H7 (cell line): ENCODE results near the gene PPP1R12B. TPM values are rescaled to one million over a fixed set of nuclear protein-coding genes. Genes with fewer than 3 reads are reported as not detected.
"Not testable (repeated sequence)": the region's sequence is repeated elsewhere in the genome, so short reads cannot be mapped to it uniquely, and the experiment has no call there.

Experiments
- DNase-seq: peaks from one replicate; pipeline ENCODE4 v3.0.0; 2012
- H3K27me3 ChIP-seq: 2 replicates; pipeline ENCODE4 v1.6.0; 2011; ENCODE audit warnings: mild to moderate bottlenecking, low read length; ENCODE audit not compliant: control insufficient read depth, insufficient read depth
- H3K36me3 ChIP-seq: replicated peaks from 2 replicates; pipeline ENCODE4 v1.5.1; 2011; ENCODE audit warnings: low read length; ENCODE audit not compliant: control insufficient read depth, insufficient read depth
- H3K4me3 ChIP-seq: 2 replicates; pipeline ENCODE4 v1.5.1; 2011; ENCODE audit warnings: low read depth, mild to moderate bottlenecking, control low read depth, low read length, moderate library complexity; ENCODE audit not compliant: insufficient read depth
- total RNA-seq: library from RNA; depleted of rRNA; stranded (reverse); fragments of >200 nt; shearing (Covaris generic); gene quantifications from 2 replicates; pipeline ENCODE4 v1.2.3, GENCODE V29; 2014

Gene PPP1R12B
- total RNA-seq, 1 experiment from 2014 or later: 4.5 TPM

DNA sequence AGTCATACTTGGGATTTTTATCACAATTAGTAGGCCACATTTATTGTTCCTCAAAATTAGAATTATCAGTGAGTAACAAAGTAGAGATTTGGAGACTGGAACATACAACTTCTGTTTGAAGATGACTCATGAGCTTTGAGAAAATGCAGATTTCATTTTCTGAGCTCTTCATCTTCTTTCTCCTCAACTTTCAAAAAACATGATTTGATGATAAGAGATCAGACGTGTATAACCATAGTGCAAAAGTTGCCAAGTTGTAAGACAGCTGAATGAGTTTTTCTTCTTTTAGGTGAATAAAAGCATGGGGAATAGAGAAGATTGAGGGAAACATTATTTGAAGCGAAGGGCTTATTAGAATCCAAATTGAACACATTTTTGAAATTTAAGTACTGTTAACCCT is 58.4 kb downstream of the PPP1R12B start:
- H3K36me3 ChIP-seq, H3K27me3 ChIP-seq, H3K4me3 ChIP-seq, DNase-seq: not testable (repeated sequence)

DNA sequence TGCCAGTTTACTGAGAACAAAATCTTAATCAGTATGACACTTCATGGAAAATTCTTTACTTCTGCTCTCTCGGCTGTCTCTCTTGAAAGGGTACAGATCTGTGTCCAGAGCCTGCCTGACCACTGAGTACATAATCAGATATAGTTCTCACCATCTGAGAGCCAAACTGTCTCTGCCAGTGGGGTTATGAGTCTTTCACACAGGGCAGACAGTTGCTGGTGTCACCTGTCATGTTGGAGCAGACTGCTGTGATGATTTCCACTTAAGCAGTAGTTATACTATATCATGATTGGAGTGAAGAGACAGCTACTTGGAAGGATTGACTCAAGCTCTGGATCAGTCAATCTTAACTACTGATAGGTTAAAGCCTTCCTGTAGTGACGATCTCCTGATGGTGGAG is 58.9 kb downstream of the PPP1R12B start:
- not testable (repeated sequence) for H3K27me3 ChIP-seq, H3K36me3 ChIP-seq, H3K4me3 ChIP-seq, DNase-seq

DNA sequence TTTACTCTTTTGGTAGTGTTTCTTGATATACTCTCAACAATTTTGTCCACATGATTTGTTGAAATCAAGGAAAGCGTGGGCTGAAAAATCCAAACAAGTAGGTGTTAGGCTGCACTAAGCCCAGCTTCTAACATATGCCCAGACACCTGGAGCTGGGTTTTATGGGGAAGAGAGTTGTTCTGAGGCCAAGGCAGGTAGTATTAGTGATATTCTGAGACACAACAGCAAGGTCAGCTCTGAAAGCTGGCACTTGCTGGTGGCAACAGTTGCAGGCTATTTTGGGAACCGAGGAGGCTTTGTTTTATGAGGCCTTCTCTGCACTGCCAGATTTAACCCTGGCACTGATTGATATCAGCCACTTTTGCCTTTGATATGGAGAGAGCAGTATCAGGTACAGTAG is 61.8 kb downstream of the PPP1R12B start:
- not testable (repeated sequence) for H3K27me3 ChIP-seq, H3K4me3 ChIP-seq, H3K36me3 ChIP-seq, DNase-seq

DNA sequence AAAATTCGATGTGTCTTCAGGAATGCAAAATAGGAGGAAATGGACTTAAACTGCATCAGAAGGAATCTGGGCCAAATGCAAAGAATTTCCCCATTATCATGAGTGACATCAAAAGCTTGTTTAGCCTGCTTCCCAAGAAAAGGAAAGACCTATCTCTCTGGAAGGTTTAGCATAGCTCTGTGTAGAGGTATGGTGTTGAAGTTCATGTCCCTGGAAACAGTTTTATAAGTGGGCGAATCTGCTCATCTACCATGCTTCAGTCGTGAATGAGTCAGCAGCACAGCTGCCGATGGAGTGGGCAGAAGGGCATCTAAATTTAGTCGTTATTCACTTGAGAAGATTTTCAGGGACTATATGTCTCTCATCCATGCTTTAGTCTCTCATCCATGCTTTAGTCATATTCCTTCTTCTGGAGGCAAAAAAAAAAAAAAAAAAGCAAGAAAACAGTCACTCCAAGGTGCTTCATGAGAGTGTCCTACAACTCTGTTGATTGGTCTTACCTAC is 62.4 kb downstream of the PPP1R12B start:
- not testable (repeated sequence) for DNase-seq, H3K4me3 ChIP-seq, H3K27me3 ChIP-seq, H3K36me3 ChIP-seq

DNA sequence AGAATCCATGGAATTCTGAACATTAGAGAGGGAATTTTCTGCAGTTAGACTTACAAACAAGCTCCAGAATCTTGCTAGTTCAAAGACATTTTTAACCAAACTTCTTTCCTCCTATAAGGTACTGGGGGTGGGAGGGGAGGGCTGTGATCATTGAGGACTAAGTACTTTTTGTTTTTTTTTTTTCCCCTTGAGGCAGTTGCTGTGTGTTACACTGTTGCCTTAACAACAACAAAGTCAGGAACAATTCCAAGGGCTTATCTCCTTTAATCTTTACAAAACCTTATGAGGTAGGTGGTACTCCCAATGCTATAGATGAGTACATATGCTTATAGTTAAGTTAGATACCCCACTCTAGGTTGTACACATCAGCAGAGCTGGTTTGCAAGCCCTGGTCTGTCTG is 62.9 kb downstream of the PPP1R12B start:
- no peak for DNase-seq
- H3K36me3 ChIP-seq: no peaks in the 10 kb centered on the region
- H3K4me3 ChIP-seq: no peak overlapping the region
- H3K27me3 ChIP-seq: no peaks in the 10 kb centered on the region

DNA sequence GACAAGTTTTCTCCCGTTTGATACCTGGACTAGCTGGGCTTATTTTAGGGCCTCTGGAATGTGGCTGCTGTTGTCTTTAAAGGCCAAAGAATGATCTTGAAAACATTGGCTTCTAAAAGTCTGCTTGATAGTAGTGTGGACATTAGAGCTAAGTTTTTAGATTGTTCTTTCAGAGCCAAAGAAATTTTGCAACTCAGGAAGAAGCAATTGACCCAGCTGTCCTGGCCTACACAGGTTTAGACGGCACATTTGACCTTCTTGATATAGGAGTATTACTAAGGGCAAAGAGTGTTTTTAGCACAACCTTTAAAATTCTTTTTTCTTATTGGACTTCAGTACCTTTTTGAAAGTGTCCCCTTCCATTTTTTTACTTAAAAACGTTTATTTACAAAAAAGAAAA is 63.9 kb downstream of the PPP1R12B start:
- not testable (repeated sequence) for DNase-seq, H3K27me3 ChIP-seq, H3K36me3 ChIP-seq, H3K4me3 ChIP-seq

DNA sequence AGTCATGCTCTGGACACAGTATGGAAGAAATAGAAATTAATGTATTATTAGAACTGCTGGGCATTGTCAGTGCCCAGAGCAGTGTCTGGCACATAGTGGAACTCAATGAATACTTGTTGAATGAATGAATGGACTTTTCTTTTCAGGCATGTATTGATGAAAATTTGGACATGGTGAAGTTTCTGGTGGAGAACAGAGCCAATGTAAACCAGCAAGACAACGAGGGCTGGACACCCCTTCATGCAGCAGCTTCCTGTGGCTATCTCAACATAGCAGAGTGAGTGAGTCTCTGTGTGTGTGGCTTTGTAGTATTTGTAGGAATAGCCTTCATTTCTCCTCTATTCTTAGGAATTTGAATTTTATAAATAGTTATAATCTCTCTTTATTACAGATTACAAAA is 68.1 kb downstream of the PPP1R12B start:
- H3K4me3 ChIP-seq: no peak overlapping the region
- no peaks in the 10 kb centered on the region for H3K27me3 ChIP-seq
- H3K36me3 ChIP-seq: no peaks in the 10 kb centered on the region
- no peak for DNase-seq

DNA sequence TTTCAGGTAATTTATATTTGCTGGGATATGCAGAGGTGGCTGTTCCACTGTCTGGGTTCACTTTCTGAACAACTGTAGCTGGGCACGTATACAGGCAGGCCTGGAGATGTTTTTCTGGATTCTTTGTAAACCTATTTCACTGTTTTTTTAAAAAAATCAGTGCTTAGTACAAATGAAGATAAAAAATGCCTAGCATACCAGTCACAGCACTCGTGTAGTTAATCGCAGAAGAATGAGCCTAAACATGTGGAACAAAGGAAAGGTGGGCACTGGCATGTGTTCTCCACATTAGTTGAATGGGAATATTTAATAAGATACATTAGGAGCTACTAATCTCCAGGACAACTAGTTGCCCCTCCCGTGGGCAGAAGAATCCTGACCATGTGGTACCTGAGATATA is 68.6 kb downstream of the PPP1R12B start:
- H3K27me3 ChIP-seq, H3K4me3 ChIP-seq, H3K36me3 ChIP-seq, DNase-seq: not testable (repeated sequence)

DNA sequence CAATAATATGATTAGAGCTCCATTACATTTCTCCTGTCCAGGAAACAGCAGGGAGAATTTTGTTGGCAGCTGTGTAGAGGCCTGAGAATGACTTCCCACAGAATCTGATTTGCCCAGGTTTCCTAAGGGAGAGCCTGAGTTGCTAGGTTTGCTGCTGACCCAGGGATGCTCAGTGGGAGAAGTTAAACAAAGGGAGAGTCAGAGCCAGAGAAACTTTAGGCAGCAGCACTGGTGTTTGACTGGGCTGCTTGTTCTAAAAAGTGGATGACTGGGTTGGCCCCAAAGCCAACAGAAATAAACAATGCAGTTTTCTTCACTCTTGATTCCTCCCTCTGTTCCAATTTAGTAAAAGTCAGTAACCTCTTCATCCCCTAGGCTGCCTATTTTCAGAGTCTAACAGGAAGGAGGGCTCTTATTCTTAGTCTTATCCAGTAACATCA is 69.3 kb downstream of the PPP1R12B start:
- H3K4me3 ChIP-seq, DNase-seq, H3K36me3 ChIP-seq, H3K27me3 ChIP-seq: not testable (repeated sequence)

DNA sequence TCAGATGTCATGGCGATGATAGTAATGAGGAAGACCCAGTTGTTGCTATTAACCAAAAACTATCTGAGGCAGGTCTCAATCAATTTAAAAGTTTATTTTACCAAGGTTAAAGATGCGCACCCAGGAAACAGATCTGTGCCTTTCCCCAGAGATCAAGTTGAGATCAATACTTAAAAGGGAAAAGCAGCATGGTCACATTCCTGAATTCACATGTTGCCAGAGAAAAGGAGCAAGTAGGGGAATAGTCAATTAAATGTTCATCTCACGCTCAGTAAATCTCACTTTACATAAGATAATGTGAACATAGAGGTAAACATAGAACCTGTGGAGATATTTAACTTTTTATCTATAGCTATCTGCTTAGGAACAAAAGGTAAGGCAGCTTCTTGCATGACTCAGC is 71.2 kb downstream of the PPP1R12B start:
- not testable (repeated sequence) for H3K27me3 ChIP-seq, H3K4me3 ChIP-seq, H3K36me3 ChIP-seq, DNase-seq

DNA sequence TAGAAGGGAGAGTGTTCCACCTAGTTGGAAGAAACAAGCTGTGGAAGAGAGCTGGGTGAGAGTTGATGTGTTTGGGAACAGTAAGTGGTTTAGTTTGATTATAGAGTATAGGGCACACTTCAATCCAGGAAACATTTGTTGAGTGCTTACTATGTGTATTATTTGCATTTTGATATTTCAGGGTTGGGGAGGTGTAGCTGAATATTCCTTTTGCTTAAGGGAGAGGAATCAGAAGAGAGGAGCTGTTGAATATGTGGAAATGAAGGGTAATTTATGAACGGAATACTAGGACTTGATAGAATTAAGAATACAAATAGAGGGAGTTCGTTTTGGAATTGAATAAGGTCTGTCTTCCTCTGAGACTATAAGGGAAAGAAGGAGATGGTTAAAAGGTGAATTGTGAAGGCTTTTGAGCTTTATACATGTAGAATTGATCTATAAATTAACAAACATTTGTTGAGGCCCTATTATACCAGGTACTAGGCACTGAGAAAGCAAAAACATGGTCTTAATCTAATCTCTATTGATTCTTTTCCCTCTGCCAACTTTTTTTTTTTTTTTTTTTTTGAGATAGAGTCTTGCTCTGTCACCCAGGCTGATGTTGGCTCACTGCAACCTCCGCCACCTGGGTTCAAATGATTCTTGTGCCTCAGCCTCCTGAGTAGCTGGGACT is 72.1 kb downstream of the PPP1R12B start:
- H3K4me3 ChIP-seq, H3K27me3 ChIP-seq, H3K36me3 ChIP-seq, DNase-seq: not testable (repeated sequence)

DNA sequence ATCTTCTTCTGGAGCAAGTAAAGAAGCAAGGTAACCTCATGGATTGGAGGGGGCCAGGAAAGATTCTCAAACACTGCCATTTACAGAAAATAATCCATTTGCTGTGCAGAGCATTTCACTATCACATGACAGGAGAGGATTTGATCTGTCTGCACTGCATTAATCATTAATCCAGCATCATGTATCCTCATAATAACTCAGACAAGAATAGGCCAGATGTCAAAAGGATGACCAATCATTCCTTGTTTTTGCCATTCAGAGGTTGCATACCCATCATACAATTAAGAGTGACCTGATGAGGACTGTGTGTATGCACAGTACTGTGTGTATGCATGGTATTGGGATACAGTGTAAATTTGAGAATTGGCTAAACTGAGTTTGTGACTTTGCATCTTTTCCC is 74.2 kb downstream of the PPP1R12B start:
- not testable (repeated sequence) for H3K27me3 ChIP-seq, H3K36me3 ChIP-seq, DNase-seq, H3K4me3 ChIP-seq

DNA sequence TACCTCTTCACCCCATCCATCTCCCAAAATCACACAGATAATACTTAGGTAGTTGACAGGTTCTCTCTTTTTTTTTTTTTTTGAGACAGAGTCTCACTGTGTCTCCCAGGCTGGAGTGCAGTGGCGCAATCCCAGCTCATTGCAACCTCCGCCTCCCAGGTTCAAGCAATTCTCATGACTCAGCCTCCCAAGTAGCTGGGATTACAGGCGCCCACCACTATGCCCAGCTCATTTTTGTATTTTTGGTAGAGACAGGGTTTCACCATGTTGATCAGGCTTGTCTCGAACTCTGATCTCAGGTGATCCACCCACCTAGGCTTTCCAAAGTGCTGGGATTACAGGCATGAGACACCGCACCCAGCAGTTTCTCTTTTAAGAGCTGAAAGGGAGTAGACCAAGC is 75.8 kb downstream of the PPP1R12B start:
- H3K27me3 ChIP-seq, H3K4me3 ChIP-seq, H3K36me3 ChIP-seq, DNase-seq: not testable (repeated sequence)

DNA sequence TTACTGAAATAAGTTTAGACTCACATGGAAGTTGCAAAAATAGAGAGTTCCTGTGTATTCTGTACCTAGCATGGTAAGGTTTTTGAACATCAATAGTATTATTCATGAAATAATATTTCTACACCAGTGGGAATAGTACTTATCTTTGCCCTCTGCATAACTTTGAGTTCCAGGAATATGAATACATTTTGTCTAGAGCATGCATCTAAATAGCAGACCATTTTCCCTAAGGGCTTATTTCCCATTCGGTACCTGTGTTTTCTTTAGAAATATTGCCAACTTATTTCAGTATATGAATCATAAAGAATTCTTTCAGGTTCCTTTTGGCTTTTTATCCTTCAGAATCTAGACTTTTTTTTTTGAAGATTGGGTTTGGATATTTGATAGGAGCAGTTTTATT is 81.6 kb downstream of the PPP1R12B start:
- not testable (repeated sequence) for H3K27me3 ChIP-seq, DNase-seq, H3K4me3 ChIP-seq, H3K36me3 ChIP-seq

DNA sequence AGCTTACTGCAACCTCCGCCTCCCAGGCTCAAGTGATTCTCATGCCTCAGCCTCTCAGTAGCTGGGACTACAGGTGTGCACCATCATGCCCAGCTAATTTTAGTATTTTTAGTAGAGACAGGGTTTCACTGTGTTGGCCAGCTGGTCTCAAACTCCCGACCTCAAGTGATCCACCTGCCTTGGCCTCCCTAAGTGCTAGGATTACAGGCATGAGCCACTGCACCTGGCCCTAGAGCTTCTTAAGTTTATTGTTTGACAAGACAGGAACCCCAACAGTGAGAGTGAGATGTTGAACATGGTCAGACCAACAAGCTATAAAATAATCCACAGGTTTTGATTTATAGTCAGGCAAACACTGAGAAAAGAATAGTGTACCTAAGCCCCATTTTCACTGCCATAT is 83.8 kb downstream of the PPP1R12B start:
- DNase-seq, H3K36me3 ChIP-seq, H3K27me3 ChIP-seq, H3K4me3 ChIP-seq: not testable (repeated sequence)
